Cardiac fibroblast (primary cell): ENCODE results near the gene ATPAF2.

Experiments used
- DNase-seq, 2 donors: peaks; one replicate each; pipeline versions ENCODE4 v3.0.0 to v3.0.0-alpha.2; 2010; ENCODE audit warnings: low read depth in 2 of 2
- H3K4me3 ChIP-seq, 2 donors: replicated peaks in 1 of 2; 1 replicate in 1 of 2; 2 replicates in 1 of 2; pipeline ENCODE4 v1.5.1; 2011; ENCODE audit warnings: low read depth in 2 of 2, low read length in 2 of 2, mild to moderate bottlenecking in 2 of 2, moderate library complexity in 1 of 2
- TF ChIP-seq, protein P1 (sequence below): IDR thresholded peaks from one replicate; pipeline ENCODE4 v1.5.1; 2011; ENCODE audit warnings: low read depth, mild to moderate bottlenecking, low read length, inconsistent platforms

Gene ATPAF2

DNA sequence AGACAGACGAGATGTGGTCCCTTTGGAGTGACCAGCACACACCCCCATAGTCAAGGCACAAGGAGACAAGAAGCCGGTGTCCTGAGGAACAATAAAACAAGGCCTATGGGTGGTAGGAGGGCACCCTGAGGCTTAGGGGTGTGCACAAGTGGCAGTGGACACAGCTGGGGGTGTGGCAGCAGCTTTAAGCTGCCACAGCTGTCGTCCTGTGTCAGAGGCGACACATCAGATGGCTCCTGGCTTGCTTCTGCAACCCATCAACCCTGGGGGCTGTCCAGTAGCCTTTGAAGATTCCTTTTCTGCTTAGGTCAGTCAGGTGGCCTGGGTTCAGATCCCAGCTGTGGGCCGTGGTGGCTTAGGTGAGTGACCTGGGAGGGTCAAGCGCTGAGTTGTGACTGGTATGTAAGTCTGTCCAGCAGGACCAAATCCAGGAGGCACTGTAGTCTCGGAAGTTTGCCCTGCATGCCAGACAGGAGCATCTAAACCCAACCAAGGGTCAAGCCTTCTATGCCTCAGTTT is 50.5 kb downstream of the ATPAF2 start:
- DNase-seq = no peak
- TF ChIP-seq, protein P1, sequence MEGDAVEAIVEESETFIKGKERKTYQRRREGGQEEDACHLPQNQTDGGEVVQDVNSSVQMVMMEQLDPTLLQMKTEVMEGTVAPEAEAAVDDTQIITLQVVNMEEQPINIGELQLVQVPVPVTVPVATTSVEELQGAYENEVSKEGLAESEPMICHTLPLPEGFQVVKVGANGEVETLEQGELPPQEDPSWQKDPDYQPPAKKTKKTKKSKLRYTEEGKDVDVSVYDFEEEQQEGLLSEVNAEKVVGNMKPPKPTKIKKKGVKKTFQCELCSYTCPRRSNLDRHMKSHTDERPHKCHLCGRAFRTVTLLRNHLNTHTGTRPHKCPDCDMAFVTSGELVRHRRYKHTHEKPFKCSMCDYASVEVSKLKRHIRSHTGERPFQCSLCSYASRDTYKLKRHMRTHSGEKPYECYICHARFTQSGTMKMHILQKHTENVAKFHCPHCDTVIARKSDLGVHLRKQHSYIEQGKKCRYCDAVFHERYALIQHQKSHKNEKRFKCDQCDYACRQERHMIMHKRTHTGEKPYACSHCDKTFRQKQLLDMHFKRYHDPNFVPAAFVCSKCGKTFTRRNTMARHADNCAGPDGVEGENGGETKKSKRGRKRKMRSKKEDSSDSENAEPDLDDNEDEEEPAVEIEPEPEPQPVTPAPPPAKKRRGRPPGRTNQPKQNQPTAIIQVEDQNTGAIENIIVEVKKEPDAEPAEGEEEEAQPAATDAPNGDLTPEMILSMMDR = no peak
- no peak overlapping the region for H3K4me3 ChIP-seq

DNA sequence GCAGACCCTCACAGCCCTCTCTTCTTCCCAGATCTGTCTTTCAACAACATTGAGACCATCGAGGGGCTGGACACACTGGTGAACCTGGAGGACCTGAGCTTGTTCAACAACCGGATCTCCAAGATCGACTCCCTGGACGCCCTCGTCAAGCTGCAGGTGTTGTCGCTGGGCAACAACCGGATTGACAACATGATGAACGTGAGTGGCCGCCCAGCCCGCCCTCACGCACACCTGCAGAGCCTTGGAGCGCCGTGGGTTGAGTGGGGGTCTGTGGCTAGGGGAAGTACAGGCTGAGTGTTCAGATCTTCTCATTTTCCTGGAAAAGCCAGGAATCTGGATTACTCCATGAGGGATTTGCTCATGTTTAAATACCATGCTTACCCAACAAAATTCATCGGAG is 51.1 kb downstream of the ATPAF2 start:
- DNase-seq = no peak
- no peak overlapping the region for H3K4me3 ChIP-seq
- TF ChIP-seq, protein P1 = no peak

DNA sequence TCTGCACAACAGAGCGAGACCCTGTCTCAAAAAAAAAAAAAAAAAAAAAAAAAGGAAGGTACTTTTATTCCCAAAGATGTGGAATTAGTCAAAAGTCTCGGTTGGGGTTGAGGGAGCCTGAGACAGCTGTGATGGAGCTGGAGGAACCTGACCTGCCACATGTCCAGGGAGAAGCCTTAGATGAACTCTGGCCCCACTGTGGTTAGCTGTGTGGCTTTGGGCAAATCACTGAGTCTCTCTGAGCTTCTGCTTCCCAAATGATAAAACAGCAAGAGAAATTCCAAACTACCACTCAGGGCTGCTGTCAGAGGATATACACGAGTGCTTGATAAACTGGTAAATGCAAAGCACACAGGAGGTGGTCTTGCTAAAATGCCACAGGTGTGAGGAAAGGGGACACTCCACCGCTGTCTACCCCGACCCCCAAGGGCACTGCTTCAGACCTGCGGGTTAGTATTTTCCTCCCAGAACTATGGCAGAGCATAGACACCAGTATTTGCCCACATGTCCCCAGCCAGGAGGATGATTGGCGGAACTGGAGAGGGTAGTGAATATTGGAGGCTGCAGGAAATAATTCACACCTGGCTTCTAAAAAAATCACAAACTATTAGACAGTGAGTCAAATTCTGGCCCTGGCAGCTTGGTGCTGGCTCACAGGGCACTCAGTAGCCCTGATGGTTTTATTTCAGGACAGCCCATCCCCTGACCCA is 51.6 kb downstream of the ATPAF2 start:
- no peak overlapping the region for H3K4me3 ChIP-seq
- TF ChIP-seq, protein P1 = no peak
- no peak for DNase-seq

DNA sequence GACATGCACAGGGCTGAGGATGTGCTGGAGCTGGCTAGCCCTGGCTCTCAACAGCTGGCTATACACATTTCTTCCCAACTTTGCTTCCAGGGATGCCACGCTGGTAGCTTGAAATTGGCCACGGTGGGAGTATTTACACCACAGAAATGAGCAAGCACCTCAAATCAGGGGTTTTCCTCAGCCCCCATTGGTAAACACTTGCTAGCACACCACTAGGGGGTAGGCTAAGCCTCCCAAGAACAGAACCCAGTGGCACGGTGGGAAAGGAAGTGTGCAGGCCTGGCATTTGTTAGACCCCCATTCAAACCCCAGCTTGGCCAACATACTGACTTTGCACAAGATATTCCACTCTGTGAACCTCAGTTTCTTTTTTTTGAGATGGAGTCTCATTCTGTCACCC is 53.4 kb downstream of the ATPAF2 start:
- no peak overlapping the region for H3K4me3 ChIP-seq
- DNase-seq = peak in 1 of 2 donors; percentile 16
- TF ChIP-seq, protein P1 = peak; percentile 43

DNA sequence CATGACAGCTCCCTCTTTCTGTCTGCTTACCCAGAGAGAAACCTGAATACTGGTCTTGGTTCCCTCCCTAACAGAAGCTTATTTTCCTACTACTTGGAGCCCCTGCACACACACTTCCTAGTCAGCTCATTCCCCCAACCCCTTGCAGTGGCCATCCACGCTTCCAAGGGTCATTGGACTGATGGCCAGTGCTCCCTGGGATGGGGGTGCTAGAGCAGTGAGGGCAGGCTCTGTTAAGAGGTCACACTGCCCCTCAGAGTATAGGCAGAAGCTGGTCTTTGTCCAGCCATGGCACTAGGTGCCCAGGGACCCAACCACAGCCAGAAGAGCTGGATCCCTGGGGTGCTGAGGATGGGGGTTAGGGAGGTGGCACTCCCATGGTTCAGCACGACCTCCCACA is 53.8 kb downstream of the ATPAF2 start:
- H3K4me3 ChIP-seq = no peak overlapping the region
- TF ChIP-seq, protein P1 = no peak
- no peak for DNase-seq

DNA sequence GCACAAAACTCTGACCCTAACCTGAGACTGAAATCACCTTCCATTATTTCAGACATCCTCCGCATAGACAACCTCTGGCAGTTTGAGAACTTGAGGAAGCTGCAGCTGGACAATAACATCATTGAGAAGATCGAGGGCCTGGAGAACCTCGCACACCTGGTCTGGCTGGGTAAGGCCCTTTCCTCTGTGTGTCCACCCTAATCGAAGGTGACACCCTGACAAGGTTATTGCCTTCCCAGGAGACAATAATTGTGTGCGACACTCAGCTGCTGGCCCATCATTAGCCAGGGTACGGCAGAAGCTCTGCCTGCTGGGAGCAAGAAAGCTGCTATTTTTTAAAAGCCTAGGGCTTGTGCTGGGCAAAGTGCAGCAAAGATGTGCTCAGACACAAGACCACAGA is 55.2 kb downstream of the ATPAF2 start:
- no peak for DNase-seq
- TF ChIP-seq, protein P1 = no peak
- H3K4me3 ChIP-seq = no peak overlapping the region
